H1 (cell line): Measurements from ENCODE around the gene SNRPN. TPM values are rescaled to one million over a fixed set of nuclear protein-coding genes. Genes with fewer than 3 reads are reported as not detected.

Experiments used
- CTCF ChIA-PET: fragments of 300-600 bp; sonication (Branson Sonifier 250); formaldehyde crosslinking; loops from one replicate; lab custom pipeline; 2021; ENCODE audit not compliant: partially characterized antibody; lab: Charles Lee
- POLR2A ChIA-PET: fragments of 300-600 bp; sonication (Branson Sonifier 250); formaldehyde crosslinking; loops from one replicate; lab custom pipeline; 2021; ENCODE audit warnings: inconsistent platforms; ENCODE audit not compliant: partially characterized antibody; lab: Charles Lee
- DNase-seq, 2 experiments: peaks; one replicate each; pipeline versions ENCODE4 v3.0.0 to v3.0.0-alpha.2; 2010 to 2022; ENCODE audit warnings: low spot score in 2 of 2, low read depth in 1 of 2, mixed read lengths in 1 of 2
- FAIRE-seq: peaks from 2 replicates; lab custom pipeline; 2011; peaks lifted over from hg19 to GRCh38; lab: Jason Lieb, UNC
- H2AFZ ChIP-seq: 2 replicates; pipeline ENCODE4 v1.8.1; 2012; ENCODE audit warnings: low read length, inconsistent platforms
- H2AK5ac ChIP-seq: 2 replicates; pipeline ENCODE4 v1.6.1; 2013; ENCODE audit warnings: low read depth, low read length
- H2BK120ac ChIP-seq: replicated peaks from 2 replicates; pipeline ENCODE3; 2013; ENCODE audit warnings: low read depth, low read length, inconsistent platforms
- H2BK12ac ChIP-seq: 2 replicates; pipeline ENCODE4 v1.6.1; 2013; ENCODE audit warnings: low read depth, low read length
- H2BK15ac ChIP-seq: 2 replicates; pipeline ENCODE4 v1.6.1; 2013; ENCODE audit warnings: low read length
- H2BK20ac ChIP-seq: 2 replicates; pipeline ENCODE4 v1.6.1; 2013; ENCODE audit warnings: low read length
- H2BK5ac ChIP-seq: 2 replicates; pipeline ENCODE4 v1.6.1; 2013; ENCODE audit warnings: low read depth, low read length
- H3K14ac ChIP-seq: 2 replicates; pipeline ENCODE4 v1.6.1; 2013; ENCODE audit warnings: inconsistent platforms; ENCODE audit not compliant: insufficient read length
- H3K18ac ChIP-seq: 2 replicates; pipeline ENCODE4 v1.6.1; 2013; ENCODE audit warnings: low read length; ENCODE audit errors: extremely low read depth
- H3K23ac ChIP-seq: 2 replicates; pipeline ENCODE4 v1.6.1; 2013; ENCODE audit warnings: inconsistent platforms; ENCODE audit not compliant: insufficient read length
- H3K23me2 ChIP-seq: 2 replicates; pipeline ENCODE4 v1.6.1; 2013; ENCODE audit warnings: low read depth, low read length
- H3K27ac ChIP-seq: 2 replicates; pipeline ENCODE4 v1.6.1; 2011; ENCODE audit warnings: low read depth, low read length, inconsistent platforms
- H3K27me3 ChIP-seq, 4 experiments: replicated peaks in 1 of 4; 1 replicate in 1 of 4; 2 replicates in 3 of 4; pipeline versions ENCODE4 v1.6.1 to v1.8.1; 2011 to 2013; ENCODE audit warnings: low read length in 3 of 4, mild to moderate bottlenecking in 3 of 4, inconsistent platforms in 2 of 4, mixed read lengths in 2 of 4, moderate library complexity in 1 of 4; ENCODE audit not compliant: control insufficient read depth in 3 of 4, insufficient read depth in 3 of 4; ENCODE audit errors: extremely low read depth in 1 of 4
- H3K36me3 ChIP-seq, 4 experiments: 2 replicates each; pipeline versions ENCODE4 v1.6.1 to v1.8.1; 2011 to 2013; ENCODE audit warnings: mild to moderate bottlenecking in 4 of 4, low read length in 3 of 4, moderate library complexity in 2 of 4, control low read depth in 1 of 4, inconsistent platforms in 1 of 4; ENCODE audit not compliant: insufficient read depth in 4 of 4, control insufficient read depth in 2 of 4
- H3K4ac ChIP-seq: replicated peaks from 2 replicates; pipeline ENCODE3; 2013; ENCODE audit warnings: low read length, low read depth, mixed read lengths, inconsistent platforms; ENCODE audit not compliant: insufficient read length
- H3K4me1 ChIP-seq, 4 experiments: replicated peaks in 1 of 4; 1 replicate in 1 of 4; 2 replicates in 3 of 4; pipeline versions ENCODE4 v1.6.1 to v1.8.1; 2011 to 2013; ENCODE audit warnings: low read length in 3 of 4, inconsistent platforms in 2 of 4, mixed read lengths in 1 of 4; ENCODE audit not compliant: insufficient read depth in 4 of 4, control insufficient read depth in 3 of 4
- H3K4me2 ChIP-seq, 2 experiments: 2 replicates each; pipeline versions ENCODE4 v1.6.1 to v1.8.1; 2011 to 2013; ENCODE audit warnings: low read depth in 2 of 2, low read length in 2 of 2, control low read depth in 1 of 2, inconsistent platforms in 1 of 2, mild to moderate bottlenecking in 1 of 2; ENCODE audit not compliant: insufficient read depth in 1 of 2
- H3K4me3 ChIP-seq, 4 experiments: fragments of 200-600, 300-600 bp in 1 of 4; sonication (generic), shearing (Covaris generic), sonication (Bioruptor Twin) in 1 of 4; 2 replicates each; pipeline versions ENCODE4 v1.5.1 to v1.8.1; 2011 to 2016; ENCODE audit warnings: low read length in 4 of 4, low read depth in 3 of 4, control low read depth in 2 of 4, inconsistent platforms in 2 of 4, mild to moderate bottlenecking in 2 of 4, mixed read lengths in 1 of 4, moderate library complexity in 1 of 4; ENCODE audit not compliant: insufficient read depth in 2 of 4; ENCODE audit errors: extremely low read depth in 1 of 4
- H3K56ac ChIP-seq: replicated peaks from 2 replicates; pipeline ENCODE3; 2013; ENCODE audit warnings: low read depth, mild to moderate bottlenecking, mixed read lengths, low read length, inconsistent platforms; ENCODE audit not compliant: insufficient read length
- H3K79me1 ChIP-seq: 2 replicates; pipeline ENCODE4 v1.6.1; 2013; ENCODE audit warnings: low read depth, low read length, control low read depth
- H3K79me2 ChIP-seq, 2 experiments: 2 replicates each; pipeline versions ENCODE4 v1.6.1 to v1.8.1; 2012 to 2013; ENCODE audit warnings: low read length in 2 of 2, mild to moderate bottlenecking in 2 of 2, inconsistent platforms in 1 of 2; ENCODE audit not compliant: insufficient read depth in 2 of 2, control insufficient read depth in 1 of 2
- H3K9ac ChIP-seq, 4 experiments: replicated peaks in 1 of 4; 1 replicate in 1 of 4; 2 replicates in 3 of 4; pipeline versions ENCODE4 v1.6.1 to v1.8.1; 2011 to 2013; ENCODE audit warnings: low read depth in 3 of 4, low read length in 3 of 4, control low read depth in 2 of 4, mild to moderate bottlenecking in 2 of 4, moderate library complexity in 2 of 4, inconsistent platforms in 1 of 4; ENCODE audit errors: extremely low read depth in 1 of 4
- H3K9me3 ChIP-seq, 2 experiments: 2 replicates each; pipeline versions ENCODE4 v1.6.1 to v1.8.1; 2012 to 2013; ENCODE audit warnings: mild to moderate bottlenecking in 2 of 2, moderate library complexity in 2 of 2, control low read depth in 1 of 2, inconsistent platforms in 1 of 2, low read depth in 1 of 2, low read length in 1 of 2, mixed read lengths in 1 of 2; ENCODE audit not compliant: insufficient read depth in 2 of 2
- H4K20me1 ChIP-seq, 2 experiments: replicated peaks in 1 of 2; 2 replicates each; pipeline versions ENCODE3 to v1.8.1; 2011 to 2013; ENCODE audit warnings: inconsistent platforms in 2 of 2, low read length in 2 of 2, mild to moderate bottlenecking in 1 of 2; ENCODE audit not compliant: insufficient read depth in 2 of 2, control insufficient read depth in 1 of 2
- H4K5ac ChIP-seq: 2 replicates; pipeline ENCODE4 v1.6.1; 2013; ENCODE audit warnings: low read length, low read depth, mixed read lengths, inconsistent platforms; ENCODE audit not compliant: insufficient read length
- H4K8ac ChIP-seq: 2 replicates; pipeline ENCODE4 v1.8.0; 2013; ENCODE audit warnings: mild to moderate bottlenecking, moderate library complexity, low read length, inconsistent platforms; ENCODE audit not compliant: insufficient read depth; ENCODE audit errors: extremely low read depth
- H4K91ac ChIP-seq: replicated peaks from 2 replicates; pipeline ENCODE3; 2013; ENCODE audit warnings: low read length, mixed read lengths, inconsistent platforms; ENCODE audit not compliant: insufficient read length
- CHD2 ChIP-seq: IDR thresholded peaks from 2 replicates; pipeline ENCODE4 v1.6.1; 2012; ENCODE audit warnings: low read length, improper control_type of control experiment
- EGR1 ChIP-seq: IDR thresholded peaks from 2 replicates; pipeline ENCODE4 v1.6.1; 2011; ENCODE audit warnings: low read depth, low read length, borderline replicate concordance
- GABPA ChIP-seq: IDR thresholded peaks from 2 replicates; pipeline ENCODE4 v1.6.1; 2011; ENCODE audit warnings: mild to moderate bottlenecking, low read length, moderate library complexity, borderline replicate concordance; ENCODE audit not compliant: insufficient read depth
- JUND ChIP-seq: IDR thresholded peaks from 2 replicates; pipeline ENCODE4 v1.6.1; 2011; ENCODE audit warnings: mild to moderate bottlenecking, improper control_type of control experiment, low read length
- NRF1 ChIP-seq: IDR thresholded peaks from 2 replicates; pipeline ENCODE4 v1.6.1; 2011; ENCODE audit warnings: mild to moderate bottlenecking, low read depth, low read length, improper control_type of control experiment
- RAD21 ChIP-seq, 2 experiments: IDR thresholded peaks in 1 of 2; conservative IDR thresholded peaks in 1 of 2; 2 replicates each; pipeline ENCODE4 v1.6.1; 2011; ENCODE audit warnings: low read depth in 2 of 2, low read length in 2 of 2, improper control_type of control experiment in 1 of 2, inconsistent platforms in 1 of 2, mild to moderate bottlenecking in 1 of 2, moderate library complexity in 1 of 2
- SAP30 ChIP-seq: fragments of 300-600 bp; sonication (generic); IDR thresholded peaks from 2 replicates; pipeline ENCODE4 v1.7.1; 2012; ENCODE audit warnings: low read length, moderate library complexity, mild to moderate bottlenecking, inconsistent platforms; ENCODE audit not compliant: insufficient read depth, insufficient replicate concordance
- ZNF274 ChIP-seq: IDR thresholded peaks from 2 replicates; pipeline ENCODE4 v1.7.0; 2012; ENCODE audit warnings: low read length, borderline replicate concordance; ENCODE audit errors: extremely low read depth
- WGBS, 2 experiments: shearing (Covaris generic) in 1 of 2; methylation state at CpG; one replicate each; pipeline versions ENCODE4 v1.1.6 to v1.1.7; 2013 to 2015; ENCODE audit warnings: low lambda C conversion rate in 2 of 2, mixed read lengths in 2 of 2, inconsistent platforms in 1 of 2, low coverage in 1 of 2, missing lambda C conversion rate in 1 of 2; ENCODE audit not compliant: insufficient replicate concordance in 2 of 2, insufficient coverage in 1 of 2, insufficient read length in 1 of 2; ENCODE audit errors: extremely low coverage in 1 of 2, missing lambda C conversion rate in 1 of 2; 5-methylcytosine and 5-hydroxymethylcytosine counted together
- polyA plus RNA-seq, 7 experiments: library from polyadenylated mRNA; depleted of rRNA in 3 of 7; stranded (reverse) in 5 of 7; unstranded in 2 of 7; fragments of >200 nt in 5 of 7; fragments of 200-250 nt in 2 of 7; gene quantifications; 1 replicate in 5 of 7; 2 replicates in 1 of 7; 4 replicates in 1 of 7; pipeline versions ENCODE4 v1.2.1 to v1.2.3, GENCODE V29; 2011 to 2013; ENCODE audit warnings: missing spikeins in 2 of 7, mixed read lengths in 2 of 7
- total RNA-seq: library from RNA; stranded (reverse); fragmentation: NEBNext Ultra II Directional; extraction: Animal tissue kit (Norgen Biotek cat#: 25700); gene quantifications from 2 replicates; pipeline ENCODE4 v1.2.1, GENCODE V29; 2021
- TF ChIP-seq, protein P1 (sequence below): IDR thresholded peaks from 2 replicates; pipeline ENCODE4 v1.6.1; 2011; ENCODE audit warnings: low read depth, mild to moderate bottlenecking, low read length; ENCODE audit not compliant: insufficient read depth

Gene SNRPN
- total and polyA plus RNA-seq, 2 of the 8 experiments (the other 6 are each of a cell fraction or from before 2014, with no cell fraction given): 905 to 1,396 TPM

DNA sequence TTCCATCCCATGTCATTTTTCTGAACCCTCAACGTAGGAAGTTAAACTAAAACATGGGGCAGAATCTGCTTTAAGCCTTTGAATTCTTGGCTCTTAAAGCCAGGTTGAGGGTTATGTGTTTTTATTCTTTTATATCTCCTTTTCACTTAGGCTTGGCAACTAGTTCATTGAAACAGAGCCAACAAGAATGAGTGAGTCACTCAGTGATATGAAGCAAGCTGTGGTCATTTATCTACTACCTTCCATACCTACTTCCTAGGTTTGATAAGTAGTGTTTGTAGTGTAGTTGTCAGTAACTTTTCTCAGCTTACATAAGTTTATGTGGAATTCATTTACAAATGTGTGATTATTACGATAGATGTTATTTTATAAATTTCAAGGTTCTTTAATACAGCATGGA, 67.4 kb downstream of the SNRPN start:
- Histone ChIP-seq H3K9me3 (peaks cover 0 to 23% of the 10 kb centered on the region in 2 experiments; a peak in 1 of 4 replicates), H3K56ac (no peak overlapping the region), H3K4me2 (no peak overlapping the region), H2AFZ (no peak overlapping the region), H3K18ac (no peak overlapping the region), H3K23me2 (no peaks in the 10 kb centered on the region), H3K23ac (no peak overlapping the region), H4K91ac (no peak overlapping the region), H3K79me2 (peaks cover 0 to 5% of the 10 kb centered on the region in 2 experiments; a peak in 2 of 4 replicates), H3K4me1 (no peaks in the 10 kb centered on the region), H3K27me3 (no peaks in the 10 kb centered on the region), H3K4me3 (no peak overlapping the region), H2BK5ac (no peak overlapping the region), H2BK20ac (no peak overlapping the region), H2BK12ac (no peak overlapping the region), H2BK120ac (no peak overlapping the region), H3K14ac (no peak overlapping the region), H2AK5ac (no peak overlapping the region), H4K8ac (no peak overlapping the region), H4K5ac (no peak overlapping the region), H3K79me1 (no peaks in the 10 kb centered on the region), H2BK15ac (no peak overlapping the region), H3K4ac (no peak overlapping the region), H4K20me1 (no peaks in the 10 kb centered on the region), H3K36me3 (peaks cover 0 to 89% (median 33%) of the 10 kb centered on the region in 4 experiments; a peak in 6 of 8 replicates), H3K9ac (no peak overlapping the region), H3K27ac (no peak overlapping the region)
- FAIRE-seq: no peak
- CTCF ChIA-PET: interaction anchor here (1.2 kb wide), 2 partner anchors 25 to 33 kb away, joined by 3 to 4 read pairs; no protein-coding TSS in a partner anchor
- no peak for TF ChIP-seq NRF1
- TF ChIP-seq SAP30: no peak
- TF ChIP-seq, protein P1, sequence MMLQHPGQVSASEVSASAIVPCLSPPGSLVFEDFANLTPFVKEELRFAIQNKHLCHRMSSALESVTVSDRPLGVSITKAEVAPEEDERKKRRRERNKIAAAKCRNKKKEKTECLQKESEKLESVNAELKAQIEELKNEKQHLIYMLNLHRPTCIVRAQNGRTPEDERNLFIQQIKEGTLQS: no peak
- TF ChIP-seq ZNF274: no peak
- TF ChIP-seq JUND: no peak
- no peak for TF ChIP-seq CHD2
- TF ChIP-seq RAD21 (IDR thresholded peaks at IDR 0.05 in 1 of 2, conservative IDR thresholded peaks at IDR 0.05 in 1 of 2; ENCODE audit: low read depth in 2 of 2, low read length in 2 of 2): no peak
- TF ChIP-seq GABPA: no peak
- no peak for TF ChIP-seq EGR1
- WGBS, 2 experiments: 96% methylated on average over 2 of the region's 2 CpGs; no CpG with 5 or more reads in 1 of the 2 experiments
- POLR2A ChIA-PET: no interaction called here
- no peak for DNase-seq
